Mammary epithelial cell (primary cell): Measurements from ENCODE around the gene NPDC1.

Source experiments
- CTCF ChIP-seq, 2 donors: IDR thresholded peaks in 1 of 2; conservative IDR thresholded peaks in 1 of 2; 2 replicates each; pipeline ENCODE4 v1.5.1; 2011 to 2012; ENCODE audit warnings: inconsistent platforms in 2 of 2, low read length in 2 of 2, mild to moderate bottlenecking in 2 of 2, control low read depth in 1 of 2, low read depth in 1 of 2; ENCODE audit not compliant: insufficient read depth in 1 of 2; ENCODE audit errors: extremely low read depth in 1 of 2
- EZH2 ChIP-seq: IDR thresholded peaks from 2 replicates; pipeline ENCODE4 v1.6.1; 2012; ENCODE audit warnings: low read length, inconsistent platforms, borderline replicate concordance

GRCh38 chr9:137009217-137009616 lies 36.8 kb downstream of the NPDC1 start:
- TF ChIP-seq CTCF (conservative IDR thresholded peaks at IDR 0.05 in 1 of 2, IDR thresholded peaks at IDR 0.05 in 1 of 2; ENCODE audit: extremely low read depth in 1 of 2, insufficient read depth in 1 of 2, low read depth in 1 of 2, low read length in 2 of 2): no peak
- no peak for TF ChIP-seq EZH2
